ENCODE results near the gene CD58.

Gene CD58

DNA sequence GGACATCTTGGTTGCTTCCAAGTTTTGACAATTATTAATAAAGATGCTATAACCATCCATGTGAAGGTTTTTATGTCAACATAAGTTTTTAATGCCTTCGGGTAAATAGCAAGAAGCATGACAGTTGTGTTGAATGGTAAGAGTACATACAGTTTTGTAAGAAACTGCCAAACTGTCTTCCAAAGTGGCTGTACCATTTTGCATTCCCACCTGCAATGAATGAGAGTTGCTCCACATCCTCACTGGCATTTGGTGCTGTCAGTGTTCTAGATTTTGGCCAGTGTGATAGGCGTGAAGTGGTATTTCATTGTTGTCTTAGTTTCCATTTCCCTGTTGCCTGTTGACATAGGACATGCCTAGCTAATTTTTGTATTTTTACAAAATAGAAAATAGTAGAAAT lies 45.4 kb downstream of the CD58 start:
- TF ChIP-seq, protein P1, sequence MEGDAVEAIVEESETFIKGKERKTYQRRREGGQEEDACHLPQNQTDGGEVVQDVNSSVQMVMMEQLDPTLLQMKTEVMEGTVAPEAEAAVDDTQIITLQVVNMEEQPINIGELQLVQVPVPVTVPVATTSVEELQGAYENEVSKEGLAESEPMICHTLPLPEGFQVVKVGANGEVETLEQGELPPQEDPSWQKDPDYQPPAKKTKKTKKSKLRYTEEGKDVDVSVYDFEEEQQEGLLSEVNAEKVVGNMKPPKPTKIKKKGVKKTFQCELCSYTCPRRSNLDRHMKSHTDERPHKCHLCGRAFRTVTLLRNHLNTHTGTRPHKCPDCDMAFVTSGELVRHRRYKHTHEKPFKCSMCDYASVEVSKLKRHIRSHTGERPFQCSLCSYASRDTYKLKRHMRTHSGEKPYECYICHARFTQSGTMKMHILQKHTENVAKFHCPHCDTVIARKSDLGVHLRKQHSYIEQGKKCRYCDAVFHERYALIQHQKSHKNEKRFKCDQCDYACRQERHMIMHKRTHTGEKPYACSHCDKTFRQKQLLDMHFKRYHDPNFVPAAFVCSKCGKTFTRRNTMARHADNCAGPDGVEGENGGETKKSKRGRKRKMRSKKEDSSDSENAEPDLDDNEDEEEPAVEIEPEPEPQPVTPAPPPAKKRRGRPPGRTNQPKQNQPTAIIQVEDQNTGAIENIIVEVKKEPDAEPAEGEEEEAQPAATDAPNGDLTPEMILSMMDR (IDR thresholded peaks at IDR 0.05; ENCODE audit: low read length, missing control alignments): no peak
- H3K4me3 ChIP-seq (replicated peaks; ENCODE audit: low read depth, low read length): no peak overlapping the region
- no peak for DNase-seq (ENCODE audit: low read depth)

DNA sequence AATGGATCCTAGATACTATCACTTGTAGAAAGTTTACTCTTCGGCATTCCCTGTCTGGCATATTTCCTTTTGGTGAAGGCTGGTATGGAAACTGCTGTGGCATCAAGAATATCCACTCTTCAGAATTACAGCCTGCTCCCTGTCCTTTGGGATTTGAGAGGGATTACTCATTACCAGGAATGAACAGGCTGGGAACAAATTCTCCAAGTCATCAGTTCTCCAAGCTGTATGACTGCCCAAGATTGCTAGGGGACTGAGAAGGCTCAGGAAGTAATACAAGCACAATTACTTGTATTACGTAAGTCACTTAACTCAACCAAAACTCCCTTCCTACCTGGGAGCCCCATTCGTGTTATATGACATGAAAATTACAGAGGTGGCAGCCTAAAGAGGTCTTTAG lies 49.6 kb downstream of the CD58 start:
- peak; percentile 76 for DNase-seq (ENCODE audit: low read depth)
- TF ChIP-seq, protein P1 (IDR thresholded peaks at IDR 0.05; ENCODE audit: low read length, missing control alignments): no peak
- H3K4me3 ChIP-seq (replicated peaks; ENCODE audit: low read depth, low read length): no peak overlapping the region

DNA sequence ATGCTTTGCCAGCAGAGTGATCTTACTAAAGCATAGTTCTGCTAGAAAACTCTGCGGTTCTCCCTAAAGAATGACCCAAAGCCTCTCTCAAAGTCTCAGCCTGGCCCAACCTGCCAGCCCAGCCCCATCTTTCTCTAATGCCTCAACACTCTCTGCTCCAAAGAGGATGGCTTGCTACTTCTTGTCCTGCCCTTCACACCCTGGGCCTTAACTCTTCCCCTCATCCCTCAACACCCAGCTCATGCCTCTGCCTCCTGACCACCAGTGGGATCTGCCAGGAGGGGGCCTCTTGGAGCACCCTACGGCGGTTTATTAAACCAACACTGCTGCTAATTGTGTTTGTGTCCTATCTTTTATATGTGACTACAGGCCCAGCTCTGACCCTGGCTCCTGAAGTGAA lies 52.4 kb downstream of the CD58 start:
- no peak for DNase-seq (ENCODE audit: low read depth)
- TF ChIP-seq, protein P1 (IDR thresholded peaks at IDR 0.05; ENCODE audit: low read length, missing control alignments): no peak
- H3K4me3 ChIP-seq (replicated peaks; ENCODE audit: low read depth, low read length): no peak overlapping the region

DNA sequence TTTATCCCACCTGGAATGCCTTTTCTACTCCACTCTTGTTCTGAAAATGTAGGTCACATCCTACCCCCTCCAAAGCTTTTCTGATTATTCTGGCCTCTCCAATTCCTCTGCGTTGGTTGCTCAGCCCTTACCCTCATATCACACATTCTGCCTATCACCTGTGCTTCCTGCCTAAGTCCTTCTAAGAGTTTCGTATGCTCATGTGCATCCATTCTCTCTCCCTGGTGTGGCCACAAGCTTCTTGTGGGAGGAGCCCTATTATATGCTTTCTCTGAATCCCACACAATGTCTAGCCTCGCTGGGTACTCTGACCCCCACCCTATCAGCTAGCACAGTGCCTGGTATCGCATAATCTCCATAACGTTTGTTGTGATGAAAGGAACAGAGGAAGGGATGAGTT lies 54.2 kb downstream of the CD58 start:
- TF ChIP-seq, protein P1 (IDR thresholded peaks at IDR 0.05; ENCODE audit: low read length, missing control alignments): no peak
- H3K4me3 ChIP-seq (replicated peaks; ENCODE audit: low read depth, low read length): no peak overlapping the region
- no peak for DNase-seq (ENCODE audit: low read depth)

DNA sequence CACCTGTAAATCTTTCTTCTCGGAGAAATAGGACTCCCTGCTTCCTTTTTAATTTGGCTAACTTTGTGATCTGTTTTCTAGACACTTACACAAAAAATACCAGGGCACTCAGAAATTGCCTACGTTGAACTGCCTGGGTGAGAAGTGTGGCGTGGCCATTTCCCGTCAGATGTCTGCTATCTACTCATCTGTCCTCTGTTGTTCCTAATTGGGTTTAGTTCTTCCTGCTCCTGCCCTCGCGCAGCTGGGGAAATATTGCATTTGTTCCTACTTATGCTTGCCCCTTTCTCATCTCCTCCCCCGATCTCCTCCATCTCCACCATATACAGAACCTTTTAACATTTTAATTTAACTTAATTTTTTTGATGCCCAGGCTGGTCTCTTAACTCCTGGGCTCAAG lies 55.1 kb downstream of the CD58 start:
- no peak for DNase-seq (ENCODE audit: low read depth)
- no peak overlapping the region for H3K4me3 ChIP-seq (replicated peaks; ENCODE audit: low read depth, low read length)
- TF ChIP-seq, protein P1 (IDR thresholded peaks at IDR 0.05; ENCODE audit: low read length, missing control alignments): no peak

DNA sequence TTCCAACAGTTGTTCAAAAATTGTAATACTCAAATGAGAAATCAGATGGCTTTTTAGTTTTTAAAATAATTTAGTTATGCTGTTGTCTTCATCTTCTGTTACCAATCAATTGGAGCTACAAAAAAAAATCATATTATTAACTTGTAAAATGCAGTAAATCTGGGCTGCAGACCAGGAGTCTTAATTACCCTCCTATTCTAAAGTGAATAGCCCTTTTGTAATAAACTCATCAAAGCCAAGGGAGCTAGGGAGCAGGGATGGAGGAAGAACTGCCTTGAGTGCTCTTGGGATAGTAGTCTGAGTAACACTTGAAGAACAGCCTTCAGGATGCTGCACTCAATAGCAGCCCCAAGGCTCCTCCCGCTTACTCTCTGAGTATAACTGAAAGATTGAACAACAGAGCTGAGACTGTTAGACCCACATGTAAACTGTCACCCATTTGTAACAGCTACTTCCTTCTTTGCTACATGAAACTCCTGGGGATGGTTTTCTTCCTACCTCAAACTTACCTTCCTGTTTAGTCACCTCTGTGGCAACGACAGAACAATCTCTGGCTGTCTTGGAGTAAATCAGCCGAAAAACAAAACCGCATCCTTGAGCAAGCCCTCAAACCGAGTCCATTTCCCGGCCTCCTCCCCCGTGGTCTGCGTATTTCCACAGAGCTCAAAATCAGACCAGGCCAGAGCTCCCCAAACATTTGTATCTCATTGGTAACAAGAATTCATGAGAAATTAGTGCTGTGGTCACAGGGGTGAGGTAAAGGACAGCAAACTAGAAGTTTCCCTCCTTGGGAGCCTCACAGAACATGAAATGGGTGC lies 55.9 kb downstream of the CD58 start:
- no peak overlapping the region for H3K4me3 ChIP-seq (replicated peaks; ENCODE audit: low read depth, low read length)
- DNase-seq (ENCODE audit: low read depth): peak; percentile 55
- TF ChIP-seq, protein P1 (IDR thresholded peaks at IDR 0.05; ENCODE audit: low read length, missing control alignments): no peak

DNA sequence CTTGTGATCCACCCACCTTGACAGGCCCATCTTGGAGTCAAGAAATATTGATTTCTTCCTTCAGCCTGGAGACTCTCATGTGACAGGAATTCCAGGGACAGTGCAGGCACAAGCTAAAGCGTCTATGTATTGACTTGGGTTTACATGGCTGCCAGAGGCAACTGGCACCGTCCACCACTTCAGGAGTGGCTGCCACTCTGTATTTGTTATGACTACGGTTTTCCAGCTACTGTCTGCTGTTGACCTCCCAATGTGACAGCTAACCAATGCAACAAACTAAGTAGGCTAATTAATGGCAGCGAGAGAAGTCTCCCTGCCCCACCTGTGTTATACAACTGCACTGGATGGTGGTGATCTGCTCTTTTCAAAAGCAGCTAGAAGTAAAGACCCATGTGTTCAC lies 56.9 kb downstream of the CD58 start:
- TF ChIP-seq, protein P1 (IDR thresholded peaks at IDR 0.05; ENCODE audit: low read length, missing control alignments): no peak
- no peak overlapping the region for H3K4me3 ChIP-seq (replicated peaks; ENCODE audit: low read depth, low read length)
- DNase-seq (ENCODE audit: low read depth): no peak

All from fibroblast of pulmonary artery (primary cell).